Right lobe of liver (tissue), 6 donors: ENCODE results near the gene NTM. TPM values are rescaled to one million over a fixed set of nuclear protein-coding genes. Genes with fewer than 3 reads are reported as not detected.

ENCODE experiments used
- ATAC-seq, 4 donors: fragments of 200-7000 bp; cut with Tn5 transposase; one replicate each; pipeline ENCODE4 v1.9.1; 2020; ENCODE audit warnings: mild to moderate bottlenecking in 4 of 4, moderate library complexity in 4 of 4
- DNase-seq, 3 donors: peaks; one replicate each; pipeline ENCODE4 v3.0.0-alpha.2; 2020
- H3K27ac ChIP-seq, 3 donors: fragments of 200-600 bp; one replicate each; pipeline ENCODE4 v1.8.0; 2022
- H3K27me3 ChIP-seq, 2 donors: fragments of 200-600 bp; one replicate each; pipeline ENCODE4 v1.8.0; 2022
- H3K36me3 ChIP-seq, 4 donors: fragments of 200-600 bp; sonication (generic) in 1 of 4; one replicate each; pipeline versions ENCODE4 v1.5.1 to v1.8.0; 2017 to 2022; ENCODE audit warnings: control low read depth in 1 of 4
- H3K4me1 ChIP-seq, 4 donors: fragments of 200-600 bp; sonication (generic) in 1 of 4; one replicate each; pipeline versions ENCODE4 v1.5.1 to v1.8.0; 2017 to 2022; ENCODE audit warnings: control low read depth in 1 of 4
- H3K4me3 ChIP-seq, 3 donors: fragments of 200-600 bp; one replicate each; pipeline ENCODE4 v1.8.0; 2022
- H3K9me3 ChIP-seq, 4 donors: fragments of 200-600 bp; sonication (generic) in 1 of 4; one replicate each; pipeline versions ENCODE4 v1.5.1 to v1.8.0; 2017 to 2022; ENCODE audit warnings: control low read depth in 1 of 4
- POLR2A ChIP-seq: fragments of 450-650 bp; IDR thresholded peaks from one replicate; pipeline ENCODE4 v1.6.1; 2017; ENCODE audit warnings: antibody characterized with exemption, mild to moderate bottlenecking
- WGBS: methylation state at CpG from one replicate; pipeline ENCODE4 v1.1.6; 2018; ENCODE audit warnings: low coverage, low lambda C conversion rate; ENCODE audit not compliant: insufficient coverage; ENCODE audit errors: missing lambda C conversion rate; 5-methylcytosine and 5-hydroxymethylcytosine counted together
- intact Hi-C, 2 donors: fragments of 100-400 bp; cut with DNase I; formaldehyde crosslinking; loops; one replicate each; pipeline versions ENCODE4 v1.11.2 to v1.14.1; 2022
- total RNA-seq, 6 experiments: library from RNA; depleted of rRNA in 2 of 6; stranded (reverse); fragments of >200 nt in 2 of 6; fragmentation: NEBNext Ultra II Directional in 3 of 6; extraction: Animal tissue kit (Norgen Biotek cat#: 25700) in 3 of 6; gene quantifications; one replicate each; pipeline versions ENCODE4 v1.1.0 to v1.2.4, GENCODE V29; 2016 to 2023
- TF ChIP-seq, protein P1 (sequence below), 4 donors: fragments of 200-600 bp in 3 of 4; fragments of 450-650 bp in 1 of 4; IDR thresholded peaks; one replicate each; pipeline versions ENCODE4 v1.5.1 to v1.8.0; 2016 to 2022; ENCODE audit warnings: antibody characterized with exemption in 4 of 4, mild to moderate bottlenecking in 2 of 4
- donor health status: DM: no; HTN: yes; CAD: no.
- donor health status: DM: no; HTN: no; CAD: no.
- donor health status: DM: no; HTN: no; CAD: no.
- donor health status: DM: no; HTN: yes; CAD: no.
- donor health status: DM: no; HTN: yes; CAD: no.

The NTM gene
- total RNA-seq, 6 experiments from 2014 or later, result 0.35 TPM; not detected in 5

DNA sequence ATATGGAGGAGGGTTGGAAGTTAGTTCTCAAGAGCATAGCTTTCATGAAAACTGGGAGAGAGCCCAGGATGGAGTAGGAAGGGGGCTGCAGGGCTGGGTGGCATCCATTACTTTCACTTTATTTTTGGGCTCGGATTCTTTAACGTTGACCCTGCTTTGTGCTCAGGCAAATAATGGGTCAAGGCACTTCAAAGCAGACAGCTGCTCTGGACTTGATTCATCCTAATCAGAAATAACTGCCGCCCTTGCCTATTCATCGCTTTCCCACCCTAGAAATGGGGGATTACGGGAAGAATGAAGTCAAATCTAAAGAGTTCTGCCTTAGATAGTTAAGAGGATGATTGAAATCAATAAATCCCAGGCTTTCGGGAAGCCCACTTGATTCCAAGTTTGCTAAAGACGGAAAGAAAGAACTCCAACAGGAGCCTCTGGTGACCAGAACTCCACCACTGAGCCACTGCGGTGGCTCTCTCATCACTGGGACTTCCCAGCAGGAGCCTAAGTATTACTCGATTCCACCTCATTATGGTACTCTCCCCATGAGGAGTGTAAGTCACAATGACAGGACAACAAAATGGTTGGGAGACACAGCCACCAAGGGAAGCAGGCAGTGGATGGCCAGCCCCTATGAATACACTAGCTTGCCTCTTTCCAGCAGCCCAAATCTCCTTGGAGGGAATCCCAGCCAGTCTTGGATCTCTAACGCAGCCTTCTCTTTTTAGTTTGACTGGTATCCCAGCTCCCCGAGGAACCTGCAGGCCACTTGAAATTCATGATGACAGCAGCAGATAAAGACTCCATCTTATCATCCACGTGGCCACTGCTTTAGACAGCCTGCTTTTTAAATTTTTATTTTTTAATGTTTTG is 815.5 kb downstream of the NTM start:
- Histone ChIP-seq H3K27ac (no peak overlapping the region), H3K36me3 (no peaks in the 10 kb centered on the region), H3K4me1 (no peaks in the 10 kb centered on the region), H3K27me3 (no peaks in the 10 kb centered on the region), H3K9me3 (no peaks in the 10 kb centered on the region), H3K4me3 (no peak overlapping the region)
- DNase-seq (no peak), ATAC-seq (no peak)
- intact Hi-C loops, result no loop called here
- WGBS, result 56% methylated on average over 11 of the region's 12 CpGs
- TF ChIP-seq, protein P1, sequence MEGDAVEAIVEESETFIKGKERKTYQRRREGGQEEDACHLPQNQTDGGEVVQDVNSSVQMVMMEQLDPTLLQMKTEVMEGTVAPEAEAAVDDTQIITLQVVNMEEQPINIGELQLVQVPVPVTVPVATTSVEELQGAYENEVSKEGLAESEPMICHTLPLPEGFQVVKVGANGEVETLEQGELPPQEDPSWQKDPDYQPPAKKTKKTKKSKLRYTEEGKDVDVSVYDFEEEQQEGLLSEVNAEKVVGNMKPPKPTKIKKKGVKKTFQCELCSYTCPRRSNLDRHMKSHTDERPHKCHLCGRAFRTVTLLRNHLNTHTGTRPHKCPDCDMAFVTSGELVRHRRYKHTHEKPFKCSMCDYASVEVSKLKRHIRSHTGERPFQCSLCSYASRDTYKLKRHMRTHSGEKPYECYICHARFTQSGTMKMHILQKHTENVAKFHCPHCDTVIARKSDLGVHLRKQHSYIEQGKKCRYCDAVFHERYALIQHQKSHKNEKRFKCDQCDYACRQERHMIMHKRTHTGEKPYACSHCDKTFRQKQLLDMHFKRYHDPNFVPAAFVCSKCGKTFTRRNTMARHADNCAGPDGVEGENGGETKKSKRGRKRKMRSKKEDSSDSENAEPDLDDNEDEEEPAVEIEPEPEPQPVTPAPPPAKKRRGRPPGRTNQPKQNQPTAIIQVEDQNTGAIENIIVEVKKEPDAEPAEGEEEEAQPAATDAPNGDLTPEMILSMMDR (IDR thresholded peaks at IDR 0.05), result no peak
- TF ChIP-seq POLR2A, result no peak

DNA sequence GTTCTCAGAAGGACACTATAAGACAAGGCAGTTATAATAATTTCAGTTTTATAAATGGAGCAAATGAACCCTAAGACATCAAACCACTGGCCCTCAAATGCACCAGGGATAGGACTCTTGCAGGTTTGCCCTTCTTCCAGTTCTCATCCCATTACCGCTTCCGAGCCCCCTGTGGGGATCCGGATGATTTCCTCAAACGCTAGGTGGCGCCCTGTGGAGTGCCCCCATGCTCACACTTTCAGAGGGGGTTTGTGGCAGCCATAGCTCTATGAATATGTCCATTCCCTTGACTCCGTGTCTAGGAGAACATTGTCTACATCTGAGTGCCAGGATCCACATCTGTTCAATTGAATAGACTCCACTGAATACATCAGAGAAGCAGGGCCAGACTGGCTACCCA is 816.3 kb downstream of the NTM start:
- intact Hi-C loops, result no loop called here
- no peaks in the 10 kb centered on the region for H3K27me3 ChIP-seq
- no peak for ATAC-seq
- H3K36me3 ChIP-seq, result no peaks in the 10 kb centered on the region
- H3K4me1 ChIP-seq, result no peaks in the 10 kb centered on the region
- no peak overlapping the region for H3K27ac ChIP-seq
- H3K9me3 ChIP-seq, result no peaks in the 10 kb centered on the region
- DNase-seq, result no peak
- 54% methylated on average over 5 of the region's 6 CpGs for whole genome bisulfite sequencing
- H3K4me3 ChIP-seq, result no peak overlapping the region
- TF ChIP-seq POLR2A, result no peak
- TF ChIP-seq, protein P1 (IDR thresholded peaks at IDR 0.05), result peak in 2 of 4 donors; percentile 12 to 14

GRCh38 chr11:132187386-132187785 is 817.0 kb downstream of the NTM start:
- WGBS, result 59% methylated on average over 4 of the region's 4 CpGs
- Histone ChIP-seq H3K36me3 (no peaks in the 10 kb centered on the region), H3K4me3 (no peak overlapping the region), H3K27ac (no peak overlapping the region), H3K4me1 (no peaks in the 10 kb centered on the region), H3K9me3 (no peaks in the 10 kb centered on the region), H3K27me3 (no peaks in the 10 kb centered on the region)
- intact Hi-C loops, result no loop called here
- DNase-seq, result no peak
- ATAC-seq, result no peak
- TF ChIP-seq, protein P1 (IDR thresholded peaks at IDR 0.05), result no peak
- no peak for TF ChIP-seq POLR2A

GRCh38 chr11:132187814-132188213 is 817.4 kb downstream of the NTM start:
- no peak for DNase-seq
- TF ChIP-seq, protein P1 (IDR thresholded peaks at IDR 0.05), result no peak
- Histone ChIP-seq H3K27me3 (no peaks in the 10 kb centered on the region), H3K9me3 (no peaks in the 10 kb centered on the region), H3K27ac (no peak overlapping the region), H3K4me3 (no peak overlapping the region), H3K36me3 (no peaks in the 10 kb centered on the region), H3K4me1 (no peaks in the 10 kb centered on the region)
- intact Hi-C loops, result no loop called here
- WGBS, result 68% methylated on average over 4 of the region's 4 CpGs
- ATAC-seq, result no peak
